Uterus (tissue), 4 donors: Measurements from ENCODE around the gene ARSB. TPM values are rescaled to one million over a fixed set of nuclear protein-coding genes. Genes with fewer than 3 reads are reported as not detected.

Experiments
- DNase-seq, 2 donors: peaks; one replicate each; pipeline ENCODE4 v3.0.0-alpha.2; 2019 to 2020
- H3K27ac ChIP-seq, 2 donors: fragments of 200-600 bp; sonication (generic); 1 replicate in 1 of 2; 2 replicates in 1 of 2; pipeline ENCODE4 v1.5.1; 2016 to 2018
- H3K27me3 ChIP-seq, 2 donors: fragments of 200-600 bp; sonication (generic); one replicate each; pipeline ENCODE4 v1.5.1; 2018 to 2019; ENCODE audit warnings: control low read depth in 1 of 2
- H3K36me3 ChIP-seq, 2 donors: fragments of 200-600 bp; sonication (generic); one replicate each; pipeline ENCODE4 v1.5.1; 2019; ENCODE audit warnings: control low read depth in 1 of 2
- H3K4me1 ChIP-seq, 2 donors: fragments of 200-600 bp; sonication (generic); one replicate each; pipeline ENCODE4 v1.5.1; 2018 to 2019; ENCODE audit warnings: control low read depth in 1 of 2
- H3K4me3 ChIP-seq, 2 donors: fragments of 200-600 bp; sonication (generic); 1 replicate in 1 of 2; 2 replicates in 1 of 2; pipeline ENCODE4 v1.5.1; 2018 to 2019; ENCODE audit warnings: mild to moderate bottlenecking in 1 of 2
- H3K9me3 ChIP-seq, 2 donors: fragments of 200-600 bp; sonication (generic); one replicate each; pipeline ENCODE4 v1.5.1; 2019; ENCODE audit warnings: control low read depth in 1 of 2
- CTCF ChIP-seq, 4 experiments: fragments of 200-600 bp in 2 of 4; fragments of 450-650 bp in 2 of 4; sonication (generic) in 2 of 4; IDR thresholded peaks; one replicate each; pipeline ENCODE4 v1.5.1; 2016 to 2019; ENCODE audit warnings: antibody characterized with exemption in 4 of 4, mild to moderate bottlenecking in 2 of 4, moderate library complexity in 1 of 4
- POLR2A ChIP-seq, 2 donors: fragments of 450-650 bp; IDR thresholded peaks; one replicate each; pipeline ENCODE4 v1.6.1; 2016; ENCODE audit warnings: antibody characterized with exemption in 2 of 2, mild to moderate bottlenecking in 1 of 2, moderate library complexity in 1 of 2
- intact Hi-C: fragments of 100-400 bp; cut with DNase I; formaldehyde crosslinking; loops from one replicate; pipeline ENCODE4 v1.15.1; 2023; ENCODE audit warnings: low total_unique reads
- total RNA-seq, 4 donors: library from RNA; depleted of rRNA in 3 of 4; stranded (reverse); fragments of >200 nt in 3 of 4; gene quantifications; one replicate each; pipeline versions ENCODE4 v1.1.0 to v1.2.4, GENCODE V29; 2014 to 2023
- donor health status: DM: yes; HTN: yes; CAD: no.

The ARSB gene
- total RNA-seq, 4 donors from 2014 or later: 10.0 to 22.7 (median 15.1) TPM

DNA sequence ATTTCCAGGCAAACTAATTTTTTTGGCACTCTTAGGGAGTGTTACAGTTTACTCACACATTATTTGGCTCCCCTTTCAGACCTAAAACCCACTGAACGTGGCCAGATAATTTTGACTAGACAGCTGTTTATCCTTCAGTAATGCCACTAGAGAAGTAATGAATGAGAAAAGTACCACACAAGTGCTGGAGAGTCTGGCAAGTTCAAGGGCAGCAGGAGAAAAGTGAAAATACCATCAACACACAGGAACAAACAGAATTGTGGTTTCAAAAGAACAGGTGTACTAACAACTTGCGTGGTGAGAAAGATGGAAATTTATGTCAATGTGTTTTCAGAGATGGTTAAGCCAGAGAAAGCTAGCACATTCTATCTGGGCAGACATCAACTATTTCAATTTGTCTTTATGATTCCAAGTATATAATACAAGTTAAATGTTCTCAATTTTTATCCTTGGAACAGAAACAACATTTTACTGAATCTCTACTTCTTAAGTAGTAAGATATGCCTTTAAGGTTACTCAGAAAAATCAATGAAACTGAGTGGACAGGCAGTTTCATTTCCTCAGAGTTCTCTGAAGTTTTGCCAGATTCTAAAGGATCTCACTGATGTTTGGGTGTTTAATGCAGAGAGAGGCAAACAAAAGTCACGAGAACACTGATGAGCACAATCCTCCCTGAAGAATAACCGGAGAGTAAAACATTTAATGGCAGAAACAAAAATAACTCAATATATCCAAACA lies 91.0 kb downstream of the ARSB start:
- TF ChIP-seq CTCF (IDR thresholded peaks at IDR 0.05) (no peak), POLR2A (IDR thresholded peaks at IDR 0.05) (no peak)
- Histone ChIP-seq H3K9me3 (peaks cover 0 to 3% of the 10 kb centered on the region in 2 donors), H3K36me3 (no peaks in the 10 kb centered on the region), H3K27me3 (no peaks in the 10 kb centered on the region), H3K27ac (no peak overlapping the region), H3K4me3 (no peak overlapping the region), H3K4me1 (peaks cover 0 to 6% of the 10 kb centered on the region in 2 donors)
- intact Hi-C loops: no loop called here
- DNase-seq: no peak

- Histone ChIP-seq H3K27ac (no peak overlapping the region), H3K9me3 (no peaks in the 10 kb centered on the region), H3K4me3 (no peak overlapping the region), H3K27me3 (no peaks in the 10 kb centered on the region), H3K36me3 (no peaks in the 10 kb centered on the region), H3K4me1 (peaks cover 0 to 6% of the 10 kb centered on the region in 2 donors)
- TF ChIP-seq CTCF (IDR thresholded peaks at IDR 0.05) (no peak), POLR2A (IDR thresholded peaks at IDR 0.05) (no peak)
- DNase-seq: no peak
- intact Hi-C loops: no loop called here
Measured at GRCh38 chr5:78890667-78891379, 94.3 kb downstream of the ARSB start.

DNA sequence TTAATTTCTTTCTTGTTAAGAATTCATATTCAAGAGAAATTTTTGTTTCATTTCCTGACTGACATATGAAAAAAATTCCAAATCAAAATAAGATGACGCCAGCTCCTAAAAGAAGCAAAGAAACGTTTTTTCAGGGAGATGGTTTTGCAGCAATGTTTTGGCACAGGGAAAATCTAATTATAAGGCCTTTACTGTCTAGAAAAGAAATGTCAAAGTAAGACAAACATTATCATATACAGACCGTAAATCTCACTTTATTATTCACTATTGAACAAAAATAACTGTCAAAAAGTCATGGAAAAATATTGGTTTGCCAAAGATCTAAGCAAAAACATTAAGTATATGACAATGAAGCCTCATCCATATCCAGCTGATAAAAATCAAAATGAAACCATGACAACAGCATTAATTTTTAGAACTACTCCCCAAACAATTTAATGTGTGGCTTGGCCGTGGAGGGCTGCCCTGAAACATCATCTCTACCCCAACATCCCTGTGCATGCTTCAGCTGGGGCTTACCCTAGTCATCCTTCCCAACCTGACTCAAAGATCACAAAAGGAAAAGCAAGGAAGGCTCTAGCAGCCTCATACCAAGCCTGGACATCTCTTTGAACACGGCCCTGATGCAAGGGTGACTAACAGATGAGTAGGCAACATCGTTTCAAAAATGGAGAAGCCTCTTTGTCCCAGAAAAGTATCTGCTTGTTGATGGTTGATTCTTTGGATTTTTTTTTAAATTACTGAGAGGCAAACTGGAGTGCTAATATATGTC lies 95.6 kb downstream of the ARSB start:
- no peak for DNase-seq

DNA sequence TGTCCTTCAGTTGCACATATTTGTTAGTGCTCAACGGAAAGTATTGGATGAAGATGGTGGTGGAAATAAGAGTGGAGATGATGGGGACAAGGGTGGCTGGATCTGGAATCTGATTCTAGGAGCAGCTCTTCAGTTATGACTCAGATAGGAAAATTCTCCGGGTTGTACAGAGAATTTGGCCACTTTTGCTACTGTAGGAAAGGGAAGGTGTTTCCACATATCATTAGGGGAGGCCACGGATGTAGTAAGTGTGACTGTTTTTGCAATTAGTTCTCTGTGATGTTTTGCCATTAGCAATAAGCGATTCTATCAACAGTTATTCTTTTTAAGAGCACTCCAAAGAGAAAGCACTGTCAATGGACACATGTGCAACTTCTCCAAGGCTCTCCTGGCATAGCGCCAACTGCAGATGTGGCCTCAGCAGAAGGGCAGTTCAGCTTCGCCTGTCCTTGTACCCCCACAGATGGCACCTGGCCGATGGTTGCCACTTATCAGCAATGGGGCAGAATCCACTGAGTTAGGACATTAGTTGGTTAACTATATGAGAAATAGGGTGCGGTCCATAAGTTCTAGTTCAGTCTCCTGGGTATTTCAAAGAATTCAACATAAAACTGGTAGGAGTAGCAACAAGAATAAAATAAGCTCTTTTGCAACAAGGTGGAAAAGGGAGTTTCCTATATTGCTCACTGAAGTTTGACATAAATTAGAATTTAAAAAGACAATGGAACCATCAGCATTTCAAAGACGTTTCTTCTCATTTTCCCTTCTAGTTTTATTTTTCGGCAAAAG lies 96.3 kb downstream of the ARSB start:
- peak; percentile 43 to 47 for DNase-seq
- Histone ChIP-seq H3K4me1 (peaks cover 0 to 3% of the 10 kb centered on the region in 2 donors), H3K27ac (peak overlapping the region in 1 of 2 donors; percentile 47), H3K27me3 (no peaks in the 10 kb centered on the region), H3K36me3 (no peaks in the 10 kb centered on the region), H3K4me3 (no peak overlapping the region), H3K9me3 (no peaks in the 10 kb centered on the region)
- TF ChIP-seq POLR2A (IDR thresholded peaks at IDR 0.05) (no peak), CTCF (IDR thresholded peaks at IDR 0.05) (no peak)
- intact Hi-C loops: no loop called here

More for the DNA sequence above, 95.6 kb downstream of the ARSB start:
- Histone ChIP-seq H3K27ac (peak overlapping the region in 1 of 2 donors; percentile 47), H3K27me3 (no peaks in the 10 kb centered on the region), H3K9me3 (no peaks in the 10 kb centered on the region), H3K36me3 (no peaks in the 10 kb centered on the region), H3K4me3 (no peak overlapping the region), H3K4me1 (peaks cover 0 to 6% of the 10 kb centered on the region in 2 donors)
- TF ChIP-seq CTCF (IDR thresholded peaks at IDR 0.05) (no peak), POLR2A (IDR thresholded peaks at IDR 0.05) (no peak)
- intact Hi-C loops: no loop called here
